ENCODE results near the gene CTBP2. TPM values are rescaled to one million over a fixed set of nuclear protein-coding genes. Genes with fewer than 3 reads are reported as not detected.

The CTBP2 gene
- total and polyA plus RNA-seq, 4 donors, result 3.4 to 59.2 (median 5.5) TPM

DNA sequence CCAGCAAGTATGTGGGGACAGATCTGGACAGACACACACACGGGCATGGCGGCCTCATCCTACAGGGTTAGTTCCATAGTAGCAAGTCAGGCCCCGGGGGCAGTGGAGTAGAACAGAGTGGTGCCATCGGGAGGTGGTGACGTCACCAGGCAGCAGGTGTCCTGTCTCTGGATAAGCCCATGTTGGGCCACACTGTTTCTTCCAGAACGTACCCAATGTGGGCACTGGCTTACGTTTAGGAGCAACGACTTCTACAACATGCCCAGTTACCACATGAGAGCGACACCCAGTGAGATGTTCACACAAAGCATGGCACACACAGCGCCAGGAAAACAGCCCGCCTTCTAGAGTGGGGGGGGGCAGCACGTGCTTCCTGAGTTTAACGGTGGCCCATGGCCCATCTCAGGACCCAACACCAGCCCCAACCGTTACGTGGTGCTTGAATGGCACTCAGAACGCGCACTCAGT, 67.8 kb downstream of the CTBP2 start:
- Histone ChIP-seq H3K4me3 (ENCODE audit: low read depth in 1 of 3, low read length in 3 of 3) (no peak overlapping the region), H3K4me1 (ENCODE audit: control insufficient read depth in 4 of 4, insufficient read depth in 4 of 4, low read length in 3 of 4) (no peaks in the 10 kb centered on the region), H3K36me3 (ENCODE audit: control insufficient read depth in 4 of 4, insufficient read depth in 3 of 4, low read depth in 1 of 4, low read length in 3 of 4) (no peaks in the 10 kb centered on the region), H3K9me3 (ENCODE audit: control insufficient read depth in 4 of 4, low read length in 3 of 4) (no peaks in the 10 kb centered on the region), H3K27ac (ENCODE audit: low read depth in 1 of 2, low read length in 2 of 2) (peak overlapping the region in 1 of 2 donors; percentile 13), H3K27me3 (ENCODE audit: control insufficient read depth in 4 of 4, insufficient read depth in 4 of 4, low read length in 3 of 4) (no peaks in the 10 kb centered on the region), H3K9ac (ENCODE audit: low read depth in 1 of 2, low read length in 2 of 2) (no peak overlapping the region)
- WGBS, result 94% methylated on average over 17 of the region's 17 CpGs
- DNase-seq (ENCODE audit: low spot score), result no peak
- TF ChIP-seq CTCF (IDR thresholded peaks at IDR 0.05; ENCODE audit: low read depth, low read length, missing input control) (no peak), YY1 (IDR thresholded peaks at IDR 0.05) (no peak), FOXA1 (IDR thresholded peaks at IDR 0.05) (no peak), GABPA (IDR thresholded peaks at IDR 0.05 in 1 of 2, conservative IDR thresholded peaks at IDR 0.05 in 1 of 2) (no peak), JUND (IDR thresholded peaks at IDR 0.05) (no peak)
- TF ChIP-seq, protein P1, sequence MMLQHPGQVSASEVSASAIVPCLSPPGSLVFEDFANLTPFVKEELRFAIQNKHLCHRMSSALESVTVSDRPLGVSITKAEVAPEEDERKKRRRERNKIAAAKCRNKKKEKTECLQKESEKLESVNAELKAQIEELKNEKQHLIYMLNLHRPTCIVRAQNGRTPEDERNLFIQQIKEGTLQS (IDR thresholded peaks at IDR 0.05), result no peak

DNA sequence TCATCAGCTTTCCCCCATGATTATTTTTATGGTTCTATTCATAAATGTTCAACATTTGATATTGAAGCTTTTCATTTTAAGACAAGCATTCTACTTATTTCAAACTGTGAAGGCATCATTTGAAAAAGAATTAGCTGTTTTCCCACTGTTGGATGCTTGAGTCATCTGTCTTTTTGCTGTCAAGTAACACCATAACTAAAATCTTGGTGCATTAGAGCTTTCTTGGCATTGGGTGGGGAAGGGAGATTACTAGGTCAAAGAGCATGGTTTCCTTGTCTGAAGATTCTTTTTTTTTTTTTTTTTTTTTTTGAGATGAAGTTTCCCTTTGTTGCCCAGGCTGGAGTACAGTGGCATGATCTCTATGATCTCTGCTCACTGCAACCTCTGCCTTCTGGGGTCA, 68.5 kb downstream of the CTBP2 start:
- Histone ChIP-seq H3K9ac (ENCODE audit: low read depth in 1 of 2, low read length in 2 of 2) (no peak overlapping the region), H3K4me3 (ENCODE audit: low read depth in 1 of 3, low read length in 3 of 3) (no peak overlapping the region), H3K36me3 (ENCODE audit: control insufficient read depth in 4 of 4, insufficient read depth in 3 of 4, low read depth in 1 of 4, low read length in 3 of 4) (no peaks in the 10 kb centered on the region), H3K4me1 (ENCODE audit: control insufficient read depth in 4 of 4, insufficient read depth in 4 of 4, low read length in 3 of 4) (no peaks in the 10 kb centered on the region), H3K9me3 (ENCODE audit: control insufficient read depth in 4 of 4, low read length in 3 of 4) (no peaks in the 10 kb centered on the region), H3K27me3 (ENCODE audit: control insufficient read depth in 4 of 4, insufficient read depth in 4 of 4, low read length in 3 of 4) (no peaks in the 10 kb centered on the region), H3K27ac (ENCODE audit: low read depth in 1 of 2, low read length in 2 of 2) (no peak overlapping the region)
- no peak for TF ChIP-seq GABPA (IDR thresholded peaks at IDR 0.05 in 1 of 2, conservative IDR thresholded peaks at IDR 0.05 in 1 of 2)
- TF ChIP-seq, protein P2, sequence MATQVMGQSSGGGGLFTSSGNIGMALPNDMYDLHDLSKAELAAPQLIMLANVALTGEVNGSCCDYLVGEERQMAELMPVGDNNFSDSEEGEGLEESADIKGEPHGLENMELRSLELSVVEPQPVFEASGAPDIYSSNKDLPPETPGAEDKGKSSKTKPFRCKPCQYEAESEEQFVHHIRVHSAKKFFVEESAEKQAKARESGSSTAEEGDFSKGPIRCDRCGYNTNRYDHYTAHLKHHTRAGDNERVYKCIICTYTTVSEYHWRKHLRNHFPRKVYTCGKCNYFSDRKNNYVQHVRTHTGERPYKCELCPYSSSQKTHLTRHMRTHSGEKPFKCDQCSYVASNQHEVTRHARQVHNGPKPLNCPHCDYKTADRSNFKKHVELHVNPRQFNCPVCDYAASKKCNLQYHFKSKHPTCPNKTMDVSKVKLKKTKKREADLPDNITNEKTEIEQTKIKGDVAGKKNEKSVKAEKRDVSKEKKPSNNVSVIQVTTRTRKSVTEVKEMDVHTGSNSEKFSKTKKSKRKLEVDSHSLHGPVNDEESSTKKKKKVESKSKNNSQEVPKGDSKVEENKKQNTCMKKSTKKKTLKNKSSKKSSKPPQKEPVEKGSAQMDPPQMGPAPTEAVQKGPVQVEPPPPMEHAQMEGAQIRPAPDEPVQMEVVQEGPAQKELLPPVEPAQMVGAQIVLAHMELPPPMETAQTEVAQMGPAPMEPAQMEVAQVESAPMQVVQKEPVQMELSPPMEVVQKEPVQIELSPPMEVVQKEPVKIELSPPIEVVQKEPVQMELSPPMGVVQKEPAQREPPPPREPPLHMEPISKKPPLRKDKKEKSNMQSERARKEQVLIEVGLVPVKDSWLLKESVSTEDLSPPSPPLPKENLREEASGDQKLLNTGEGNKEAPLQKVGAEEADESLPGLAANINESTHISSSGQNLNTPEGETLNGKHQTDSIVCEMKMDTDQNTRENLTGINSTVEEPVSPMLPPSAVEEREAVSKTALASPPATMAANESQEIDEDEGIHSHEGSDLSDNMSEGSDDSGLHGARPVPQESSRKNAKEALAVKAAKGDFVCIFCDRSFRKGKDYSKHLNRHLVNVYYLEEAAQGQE (IDR thresholded peaks at IDR 0.05), result no peak
- TF ChIP-seq FOXA2 (IDR thresholded peaks at IDR 0.05), result no peak
- no peak for TF ChIP-seq JUND (IDR thresholded peaks at IDR 0.05)
- TF ChIP-seq FOXA1 (IDR thresholded peaks at IDR 0.05), result no peak
- no peak for TF ChIP-seq NR2F2 (IDR thresholded peaks at IDR 0.05)
- no peak for TF ChIP-seq HNF4A (conservative IDR thresholded peaks at IDR 0.05)
- TF ChIP-seq, protein P1 (IDR thresholded peaks at IDR 0.05), result no peak
- DNase-seq (ENCODE audit: low spot score), result no peak

GRCh38 chr10:125089469-125089868, 70.9 kb downstream of the CTBP2 start:
- Histone ChIP-seq H3K4me3 (ENCODE audit: low read depth in 1 of 3, low read length in 3 of 3) (no peak overlapping the region), H3K9me3 (ENCODE audit: control insufficient read depth in 4 of 4, low read length in 3 of 4) (no peaks in the 10 kb centered on the region), H3K4me1 (ENCODE audit: control insufficient read depth in 4 of 4, insufficient read depth in 4 of 4, low read length in 3 of 4) (peaks cover under 1 to 13% (median 9%) of the 10 kb centered on the region in 4 donors), H3K27ac (ENCODE audit: low read depth in 1 of 2, low read length in 2 of 2) (no peak overlapping the region), H3K36me3 (ENCODE audit: control insufficient read depth in 4 of 4, insufficient read depth in 3 of 4, low read depth in 1 of 4, low read length in 3 of 4) (no peaks in the 10 kb centered on the region), H3K27me3 (ENCODE audit: control insufficient read depth in 4 of 4, insufficient read depth in 4 of 4, low read length in 3 of 4) (no peaks in the 10 kb centered on the region), H3K9ac (ENCODE audit: low read depth in 1 of 2, low read length in 2 of 2) (no peak overlapping the region)
- TF ChIP-seq, protein P1 (IDR thresholded peaks at IDR 0.05), result no peak
- DNase-seq (ENCODE audit: low spot score), result no peak
- 57% methylated on average over 2 of the region's 2 CpGs for WGBS
